ENCODE measurements around the gene YWHAG. TPM values are rescaled to one million over a fixed set of nuclear protein-coding genes. Genes with fewer than 3 reads are reported as not detected.
A peak's percentile ranks its signal among the peaks of the same experiment; 100 is the strongest.
"Not testable (repeated sequence)": the region's sequence is repeated elsewhere in the genome, so short reads cannot be mapped to it uniquely, and the experiment has no call there.

The YWHAG gene
- total and polyA plus RNA-seq, 9 of the 15 experiments (the other 6 are each of a cell fraction or from before 2014, with no cell fraction given) = 30.4 to 246 (median 94.5) TPM

DNA sequence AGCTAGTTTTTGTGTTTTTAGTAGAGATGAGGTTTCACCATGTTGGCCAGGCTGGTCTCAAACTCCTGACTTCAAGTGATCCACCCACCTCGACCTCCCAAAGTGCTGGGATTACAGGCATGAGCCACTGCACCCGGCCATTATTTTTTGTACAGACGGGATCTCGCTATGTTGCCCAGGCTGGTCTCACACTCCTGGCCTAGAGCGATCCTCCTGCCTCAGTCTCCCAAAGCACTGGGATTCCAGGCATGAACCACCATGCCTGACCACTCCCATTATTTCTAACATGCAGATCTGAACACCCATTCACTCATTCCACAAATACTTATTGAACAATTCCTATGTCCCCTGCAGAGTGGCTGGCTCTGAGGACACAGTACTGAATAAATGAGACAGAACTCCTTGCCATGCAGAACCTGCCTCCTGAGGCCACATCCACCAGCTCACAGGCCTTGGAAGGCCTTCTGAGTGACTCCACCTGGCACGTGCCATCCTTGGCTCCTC is 67.9 kb downstream of the YWHAG start:
- in situ Hi-C loops (cut with MboI); BruUV-seq (replicated peaks); H2AFZ ChIP-seq (ENCODE audit: low read depth, low read length); H3K4me3 ChIP-seq; H3K36me3 ChIP-seq (ENCODE audit: control insufficient read depth, insufficient read depth, low read length); DNase-seq (ENCODE audit: extremely low read depth in 1 of 4, low spot score in 3 of 4); H4K20me1 ChIP-seq (replicated peaks; ENCODE audit: control insufficient read depth, insufficient read depth, low read length); H3K4me2 ChIP-seq (ENCODE audit: insufficient read depth, low read length); H3K9me1 ChIP-seq (ENCODE audit: control insufficient read depth, insufficient read depth, low read length); FAIRE-seq; H3K79me2 ChIP-seq (ENCODE audit: control insufficient read depth, insufficient read depth, low read length); H3K27ac ChIP-seq (ENCODE audit: extremely low read depth, low read depth, low read length); ATAC-seq; H3K9me3 ChIP-seq (replicated peaks; ENCODE audit: control insufficient read depth, insufficient read depth, low read depth, low read length); H3K27me3 ChIP-seq (ENCODE audit: control insufficient read depth in 2 of 2, insufficient read depth in 2 of 2, low read length in 2 of 2): not testable (repeated sequence)
- CTCF ChIA-PET (ENCODE audit: low intra/inter-chr PET ratio) = interaction anchor here (1.6 to 5.3 kb wide), 2 partner anchors 23 to 27 kb away, joined by 5 to 111 read pairs; no protein-coding TSS in a partner anchor
- TF ChIP-seq ZNF121 (CRISPR knock-in tag; conservative IDR thresholded peaks at IDR 0.05) = peak; percentile 33; the same call in 1 of the 2 replicates
- intact Hi-C loops (cut with micrococcal nuclease) = loop anchor here (1.0 kb wide), 2 partner anchors 23 to 113 kb away; no protein-coding TSS in a partner anchor
- 68% methylated on average over 6 of the region's 6 CpGs for WGBS (ENCODE audit: insufficient coverage, low coverage, missing lambda C conversion rate)
- peaks cover 23 to 40% of the 10 kb centered on the region in 2 experiments for H3K4me1 ChIP-seq (replicated peaks in 1 of 2; ENCODE audit: control insufficient read depth in 2 of 2, insufficient read depth in 2 of 2, low read length in 2 of 2)
- peak overlapping the region in 1 of 2 experiments; percentile 66; a peak in 1 of 4 replicates for H3K9ac ChIP-seq (ENCODE audit: insufficient read depth in 1 of 2, low read depth in 2 of 2, low read length in 2 of 2)
- POLR2A ChIA-PET = interaction anchor here (0.7 kb wide), 1 partner anchor 117 kb away, joined by 3 read pairs; no protein-coding TSS in a partner anchor

DNA sequence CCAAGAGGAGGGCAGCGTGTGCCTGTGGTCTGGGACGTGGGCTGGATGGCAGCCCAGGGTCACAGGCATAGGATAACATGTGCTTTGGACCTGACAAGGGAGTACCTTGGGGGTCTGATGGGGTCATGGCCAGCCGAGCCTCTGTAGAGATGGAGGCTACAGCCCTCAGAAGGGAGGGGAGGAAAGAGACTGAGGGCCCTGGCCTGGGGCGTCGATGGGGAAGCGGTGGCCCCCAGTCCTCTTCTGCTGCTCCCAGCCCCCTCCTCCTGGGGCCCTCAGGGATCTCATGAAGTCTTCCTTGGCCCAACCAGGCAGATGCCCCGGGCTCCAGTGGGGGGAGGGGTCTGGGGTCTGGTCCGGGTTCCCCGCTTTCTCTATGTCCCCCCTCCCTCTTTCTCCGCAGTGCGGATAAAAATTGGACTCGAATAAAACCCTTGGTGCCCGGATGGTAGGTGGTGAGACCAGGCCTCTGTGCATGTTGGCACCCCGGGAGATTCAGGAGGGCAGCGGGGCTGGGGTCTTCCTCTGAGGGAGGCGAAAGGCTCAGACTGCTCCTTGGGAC is 71.9 kb downstream of the YWHAG start:
- Histone ChIP-seq H3K4me2 (ENCODE audit: insufficient read depth, low read length) (no peak overlapping the region), H2AFZ (ENCODE audit: low read depth, low read length) (no peak overlapping the region), H4K20me1 (replicated peaks; ENCODE audit: control insufficient read depth, insufficient read depth, low read length) (no peaks in the 10 kb centered on the region), H3K9me1 (ENCODE audit: control insufficient read depth, insufficient read depth, low read length) (no peaks in the 10 kb centered on the region), H3K27ac (ENCODE audit: extremely low read depth, low read depth, low read length) (no peak overlapping the region), H3K27me3 (ENCODE audit: control insufficient read depth in 2 of 2, insufficient read depth in 2 of 2, low read length in 2 of 2) (peaks cover 18 to 36% of the 10 kb centered on the region in 2 experiments; a peak in 4 of 5 replicates), H3K4me3 (no peak overlapping the region), H3K9me3 (replicated peaks; ENCODE audit: control insufficient read depth, insufficient read depth, low read depth, low read length) (no peaks in the 10 kb centered on the region), H3K36me3 (ENCODE audit: control insufficient read depth, insufficient read depth, low read length) (no peaks in the 10 kb centered on the region), H3K9ac (ENCODE audit: insufficient read depth in 1 of 2, low read depth in 2 of 2, low read length in 2 of 2) (peak overlapping the region in 1 of 2 experiments; percentile 72; a peak in 1 of 4 replicates), H3K4me1 (replicated peaks in 1 of 2; ENCODE audit: control insufficient read depth in 2 of 2, insufficient read depth in 2 of 2, low read length in 2 of 2) (peaks cover 10 to 44% of the 10 kb centered on the region in 2 experiments), H3K79me2 (ENCODE audit: control insufficient read depth, insufficient read depth, low read length) (no peaks in the 10 kb centered on the region)
- DNase-seq (ENCODE audit: extremely low read depth in 1 of 4, low spot score in 3 of 4) (no peak), FAIRE-seq (no peak), ATAC-seq (no peak)
- intact Hi-C loops (cut with micrococcal nuclease) (no loop called here), in situ Hi-C loops (cut with MboI) (no loop called here)
- POLR2A ChIA-PET = interaction anchor here (0.6 to 2.2 kb wide), 3 partner anchors 10 to 62 kb away, joined by 3 to 8 read pairs (median 3); no protein-coding TSS in a partner anchor
- WGBS (ENCODE audit: insufficient coverage, low coverage, missing lambda C conversion rate) = 29% methylated on average over 15 of the region's 16 CpGs
- no TSS peak for BruUV-seq (replicated peaks)
- CTCF ChIA-PET (ENCODE audit: low intra/inter-chr PET ratio) = no interaction called here
- TF ChIP-seq, protein P1, sequence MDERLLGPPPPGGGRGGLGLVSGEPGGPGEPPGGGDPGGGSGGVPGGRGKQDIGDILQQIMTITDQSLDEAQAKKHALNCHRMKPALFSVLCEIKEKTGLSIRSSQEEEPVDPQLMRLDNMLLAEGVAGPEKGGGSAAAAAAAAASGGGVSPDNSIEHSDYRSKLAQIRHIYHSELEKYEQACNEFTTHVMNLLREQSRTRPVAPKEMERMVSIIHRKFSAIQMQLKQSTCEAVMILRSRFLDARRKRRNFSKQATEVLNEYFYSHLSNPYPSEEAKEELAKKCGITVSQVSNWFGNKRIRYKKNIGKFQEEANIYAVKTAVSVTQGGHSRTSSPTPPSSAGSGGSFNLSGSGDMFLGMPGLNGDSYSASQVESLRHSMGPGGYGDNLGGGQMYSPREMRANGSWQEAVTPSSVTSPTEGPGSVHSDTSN (CRISPR knock-in tag; IDR thresholded peaks at IDR 0.05; ENCODE audit: low read depth) = no peak
- TF ChIP-seq, protein P1 (tag; conservative IDR thresholded peaks at IDR 0.05; ENCODE audit: low read depth) = no peak
- TF ChIP-seq KAT8 (IDR thresholded peaks at IDR 0.05; ENCODE audit: low read depth) (no peak), NFE2 (IDR thresholded peaks at IDR 0.05; ENCODE audit: low read depth) (no peak), CCNT2 (IDR thresholded peaks at IDR 0.05; ENCODE audit: borderline replicate concordance, extremely low read depth, insufficient read length, low read depth, low read length) (no peak), SAFB (IDR thresholded peaks at IDR 0.05; ENCODE audit: borderline replicate concordance, low read depth, low read length) (no peak), MAZ (CRISPR knock-in tag; conservative IDR thresholded peaks at IDR 0.05 in 1 of 2, IDR thresholded peaks at IDR 0.05 in 1 of 2) (no peak), PURB (CRISPR knock-in tag; IDR thresholded peaks at IDR 0.05; ENCODE audit: low read depth) (no peak)
- TF ChIP-seq, protein P2, sequence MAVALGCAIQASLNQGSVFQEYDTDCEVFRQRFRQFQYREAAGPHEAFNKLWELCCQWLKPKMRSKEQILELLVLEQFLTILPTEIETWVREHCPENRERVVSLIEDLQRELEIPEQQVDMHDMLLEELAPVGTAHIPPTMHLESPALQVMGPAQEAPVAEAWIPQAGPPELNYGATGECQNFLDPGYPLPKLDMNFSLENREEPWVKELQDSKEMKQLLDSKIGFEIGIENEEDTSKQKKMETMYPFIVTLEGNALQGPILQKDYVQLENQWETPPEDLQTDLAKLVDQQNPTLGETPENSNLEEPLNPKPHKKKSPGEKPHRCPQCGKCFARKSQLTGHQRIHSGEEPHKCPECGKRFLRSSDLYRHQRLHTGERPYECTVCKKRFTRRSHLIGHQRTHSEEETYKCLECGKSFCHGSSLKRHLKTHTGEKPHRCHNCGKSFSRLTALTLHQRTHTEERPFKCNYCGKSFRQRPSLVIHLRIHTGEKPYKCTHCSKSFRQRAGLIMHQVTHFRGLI (CRISPR knock-in tag; IDR thresholded peaks at IDR 0.05) = no peak
